Gastrocnemius medialis (tissue), 4 donors: ENCODE data around the gene HIPK2. TPM values are rescaled to one million over a fixed set of nuclear protein-coding genes. Genes with fewer than 3 reads are reported as not detected.

Experiments used
- ATAC-seq, 2 donors: fragments of 150-250 bp; one replicate each; pipeline ENCODE4 v1.9.1; 2016
- DNase-seq, 2 donors: peaks; one replicate each; pipeline ENCODE4 v3.0.0-alpha.2; 2019
- H3K27ac ChIP-seq, 4 donors: fragments of 200-600 bp; sonication (generic); 1 replicate in 1 of 4; 2 replicates in 3 of 4; pipeline ENCODE4 v1.5.1; 2016 to 2018; ENCODE audit warnings: mild to moderate bottlenecking in 2 of 4, moderate library complexity in 1 of 4
- H3K27me3 ChIP-seq, 3 donors: fragments of 200-600 bp; sonication (generic) in 2 of 3; 1 replicate in 1 of 3; 2 replicates in 2 of 3; pipeline versions ENCODE4 v1.5.1 to v1.6.0; 2016 to 2019; ENCODE audit warnings: mild to moderate bottlenecking in 1 of 3, moderate library complexity in 1 of 3
- H3K36me3 ChIP-seq, 2 donors: fragments of 200-600 bp; sonication (generic) in 1 of 2; one replicate each; pipeline ENCODE4 v1.5.1; 2017 to 2018
- H3K4me1 ChIP-seq, 2 donors: fragments of 200-600 bp; sonication (generic) in 1 of 2; one replicate each; pipeline ENCODE4 v1.5.1; 2016 to 2017; ENCODE audit warnings: mild to moderate bottlenecking in 2 of 2
- H3K4me3 ChIP-seq, 4 donors: fragments of 200-600 bp; sonication (generic) in 3 of 4; 1 replicate in 1 of 4; 2 replicates in 3 of 4; pipeline ENCODE4 v1.5.1; 2016 to 2019; ENCODE audit warnings: mild to moderate bottlenecking in 2 of 4
- H3K9me3 ChIP-seq, 3 donors: fragments of 200-600 bp; sonication (generic) in 2 of 3; 1 replicate in 1 of 3; 2 replicates in 2 of 3; pipeline ENCODE4 v1.5.1; 2016 to 2019
- CTCF ChIP-seq, 5 experiments: fragments of 450-650 bp in 3 of 5; fragments of 200-600 bp in 2 of 5; sonication (generic) in 2 of 5; IDR thresholded peaks in 4 of 5; conservative IDR thresholded peaks in 1 of 5; 1 replicate in 4 of 5; 2 replicates in 1 of 5; pipeline ENCODE4 v1.5.1; 2016 to 2019; ENCODE audit warnings: antibody characterized with exemption in 5 of 5, mild to moderate bottlenecking in 3 of 5, moderate library complexity in 3 of 5
- POLR2A ChIP-seq, 2 donors: fragments of 450-650 bp; IDR thresholded peaks; one replicate each; pipeline ENCODE4 v1.6.1; 2017; ENCODE audit warnings: antibody characterized with exemption in 2 of 2, mild to moderate bottlenecking in 2 of 2, moderate library complexity in 2 of 2
- in situ Hi-C, 4 donors: fragments of 200-750 bp; cut with MboI; loops; one replicate each; pipeline versions ENCODE4 v1.15.0 to v1.8.0; 2017; ENCODE audit warnings: low sequenced_read_pairs in 4 of 4
- intact Hi-C: fragments of 100-400 bp; cut with DNase I; formaldehyde crosslinking; loops from one replicate; pipeline ENCODE4 v1.15.1; 2023; ENCODE audit warnings: low total_unique reads
- total RNA-seq, 4 donors: library from RNA; depleted of rRNA; stranded (reverse); fragments of >200 nt; gene quantifications; one replicate each; pipeline versions ENCODE4 v1.1.0 to v1.2.3, GENCODE V29; 2016

HIPK2 gene
- total RNA-seq, 4 donors from 2014 or later: 30.5 to 77.4 (median 58.9) TPM

GRCh38 chr7:139725077-139725476, 52.7 kb downstream of the HIPK2 start:
- no peak overlapping the region for H3K4me3 ChIP-seq
- TF ChIP-seq CTCF (IDR thresholded peaks at IDR 0.05 in 4 of 5, conservative IDR thresholded peaks at IDR 0.05 in 1 of 5) (no peak), POLR2A (IDR thresholded peaks at IDR 0.05) (no peak)
- no peaks in the 10 kb centered on the region for H3K36me3 ChIP-seq
- H3K27ac ChIP-seq: peak overlapping the region; percentile 49 to 93 (median 60)
- no peaks in the 10 kb centered on the region for H3K9me3 ChIP-seq
- H3K27me3 ChIP-seq: no peaks in the 10 kb centered on the region
- in situ Hi-C loops (loop anchor here in 1 of 4 donors (25.0 kb wide), 1 partner anchor 488 kb away; the partner anchor contains the start of gene UBN2), intact Hi-C loops (no loop called here)
- ATAC-seq: no peak
- no peak for DNase-seq
- H3K4me1 ChIP-seq: peaks cover 63 to 71% of the 10 kb centered on the region in 2 donors

GRCh38 chr7:139722604-139723003, 55.2 kb downstream of the HIPK2 start:
- Histone ChIP-seq H3K4me1 (peaks cover 66 to 70% of the 10 kb centered on the region in 2 donors), H3K36me3 (no peaks in the 10 kb centered on the region), H3K27ac (peak overlapping the region in 3 of 4 donors; percentile 53 to 86 (median 67)), H3K9me3 (no peaks in the 10 kb centered on the region), H3K27me3 (no peaks in the 10 kb centered on the region), H3K4me3 (no peak overlapping the region)
- intact Hi-C loops: no loop called here
- TF ChIP-seq POLR2A (IDR thresholded peaks at IDR 0.05) (no peak), CTCF (IDR thresholded peaks at IDR 0.05 in 4 of 5, conservative IDR thresholded peaks at IDR 0.05 in 1 of 5) (no peak)
- no peak for ATAC-seq
- no peak for DNase-seq
- in situ Hi-C loops: no loop called here

DNA sequence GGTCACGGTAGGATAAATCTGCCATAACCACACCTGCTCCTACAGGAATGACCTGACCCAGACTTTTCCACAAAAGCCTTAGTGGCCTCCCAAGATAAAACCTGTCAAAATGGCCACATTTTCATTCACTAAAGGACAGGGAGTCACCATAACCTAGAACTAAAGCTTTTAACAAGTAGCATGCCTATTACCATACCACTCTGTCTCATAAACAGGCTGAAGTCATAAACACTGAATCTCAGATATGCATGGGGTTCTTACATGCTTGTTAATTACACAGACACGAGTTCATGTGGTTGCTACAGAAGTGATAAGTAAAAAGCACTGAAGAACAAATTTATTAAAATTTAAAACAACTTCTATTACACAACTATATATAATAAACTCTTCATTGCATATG, 56.0 kb downstream of the HIPK2 start:
- intact Hi-C loops: no loop called here
- ATAC-seq: no peak
- Histone ChIP-seq H3K27me3 (no peaks in the 10 kb centered on the region), H3K27ac (peak overlapping the region; percentile 41 to 86 (median 68)), H3K36me3 (peaks cover 0 to under 1% of the 10 kb centered on the region in 2 donors), H3K9me3 (no peaks in the 10 kb centered on the region), H3K4me1 (peaks cover 60 to 62% of the 10 kb centered on the region in 2 donors), H3K4me3 (no peak overlapping the region)
- TF ChIP-seq CTCF (IDR thresholded peaks at IDR 0.05 in 4 of 5, conservative IDR thresholded peaks at IDR 0.05 in 1 of 5): no peak
- TF ChIP-seq POLR2A (IDR thresholded peaks at IDR 0.05): no peak
- in situ Hi-C loops: no loop called here
- DNase-seq: no peak

GRCh38 chr7:139721417-139721816, 56.4 kb downstream of the HIPK2 start:
- in situ Hi-C loops (no loop called here), intact Hi-C loops (no loop called here)
- Histone ChIP-seq H3K36me3 (peaks cover 0 to 5% of the 10 kb centered on the region in 2 donors), H3K4me3 (no peak overlapping the region), H3K9me3 (no peaks in the 10 kb centered on the region), H3K4me1 (peaks cover 56 to 58% of the 10 kb centered on the region in 2 donors), H3K27ac (peak overlapping the region; percentile 41 to 86 (median 68)), H3K27me3 (no peaks in the 10 kb centered on the region)
- ATAC-seq (no peak), DNase-seq (no peak)
- TF ChIP-seq CTCF (IDR thresholded peaks at IDR 0.05 in 4 of 5, conservative IDR thresholded peaks at IDR 0.05 in 1 of 5) (no peak), POLR2A (IDR thresholded peaks at IDR 0.05) (no peak)

- intact Hi-C loops: no loop called here
- no peaks in the 10 kb centered on the region for H3K9me3 ChIP-seq
- in situ Hi-C loops: no loop called here
- peaks cover 50 to 52% of the 10 kb centered on the region in 2 donors for H3K4me1 ChIP-seq
- DNase-seq (no peak), ATAC-seq (peak; percentile 69)
- peaks cover 0 to 11% of the 10 kb centered on the region in 2 donors for H3K36me3 ChIP-seq
- no peaks in the 10 kb centered on the region for H3K27me3 ChIP-seq
- peak overlapping the region; percentile 41 to 86 (median 68) for H3K27ac ChIP-seq
- H3K4me3 ChIP-seq: no peak overlapping the region
- TF ChIP-seq POLR2A (IDR thresholded peaks at IDR 0.05): peak in 1 of 2 donors; percentile 49
- TF ChIP-seq CTCF (IDR thresholded peaks at IDR 0.05 in 4 of 5, conservative IDR thresholded peaks at IDR 0.05 in 1 of 5): no peak
These were observed 57.0 kb downstream of the HIPK2 start for GRCh38 chr7:139720705-139721231.
